CD14-positive monocyte (primary cell): ENCODE results near the gene UBAP1L. TPM values are rescaled to one million over a fixed set of nuclear protein-coding genes. Genes with fewer than 3 reads are reported as not detected.
A peak's percentile ranks its signal among the peaks of the same experiment; 100 is the strongest.
"Not testable (repeated sequence)": the region's sequence is repeated elsewhere in the genome, so short reads cannot be mapped to it uniquely, and the experiment has no call there.

ENCODE experiments used
- DNase-seq, 3 donors: peaks; one replicate each; pipeline ENCODE4 v3.0.0-alpha.2; 2011 to 2022
- H2AFZ ChIP-seq: 2 replicates; pipeline ENCODE4 v1.6.0; 2012; ENCODE audit warnings: mild to moderate bottlenecking, low read depth, low read length, inconsistent platforms; ENCODE audit not compliant: insufficient read depth, poor library complexity, severe bottlenecking
- H3K27ac ChIP-seq, 2 donors: 1 replicate in 1 of 2; 2 replicates in 1 of 2; pipeline ENCODE4 v1.5.1; 2012 to 2013; ENCODE audit warnings: low read length in 2 of 2, control low read depth in 1 of 2, inconsistent platforms in 1 of 2, low read depth in 1 of 2, mild to moderate bottlenecking in 1 of 2
- H3K27me3 ChIP-seq, 2 donors: one replicate each; pipeline versions ENCODE4 v1.6.0 to v1.6.1; 2011 to 2013; ENCODE audit warnings: low read length in 2 of 2; ENCODE audit not compliant: control insufficient read depth in 2 of 2, insufficient read depth in 2 of 2
- H3K36me3 ChIP-seq, 2 donors: replicated peaks in 1 of 2; 1 replicate in 1 of 2; 2 replicates in 1 of 2; pipeline versions ENCODE4 v1.5.1 to v1.6.1; 2012 to 2013; ENCODE audit warnings: low read length in 2 of 2, control low read depth in 1 of 2, inconsistent platforms in 1 of 2, mild to moderate bottlenecking in 1 of 2; ENCODE audit not compliant: insufficient read depth in 2 of 2, control insufficient read depth in 1 of 2
- H3K4me1 ChIP-seq, 2 donors: 1 replicate in 1 of 2; 2 replicates in 1 of 2; pipeline versions ENCODE4 v1.5.1 to v1.6.1; 2012 to 2013; ENCODE audit warnings: low read length in 2 of 2, control low read depth in 1 of 2, inconsistent platforms in 1 of 2, mild to moderate bottlenecking in 1 of 2, moderate library complexity in 1 of 2; ENCODE audit not compliant: insufficient read depth in 2 of 2, control insufficient read depth in 1 of 2
- H3K4me2 ChIP-seq: replicated peaks from 2 replicates; pipeline ENCODE3; 2012; ENCODE audit warnings: low read length, moderate library complexity, mild to moderate bottlenecking; ENCODE audit not compliant: poor library complexity, severe bottlenecking; ENCODE audit errors: extremely low read depth
- H3K4me3 ChIP-seq, 3 experiments: fragments of 200-600 bp in 1 of 3; sonication (generic) in 1 of 3; replicated peaks in 1 of 3; 1 replicate in 2 of 3; 2 replicates in 1 of 3; pipeline ENCODE4 v1.5.1; 2011 to 2013; ENCODE audit warnings: low read length in 3 of 3, mild to moderate bottlenecking in 3 of 3, control low read depth in 2 of 3, low read depth in 2 of 3, inconsistent platforms in 1 of 3, moderate library complexity in 1 of 3
- H3K79me2 ChIP-seq: 2 replicates; pipeline ENCODE4 v1.6.0; 2012; ENCODE audit warnings: mild to moderate bottlenecking, control low read depth, inconsistent platforms, low read length, moderate library complexity; ENCODE audit not compliant: insufficient read depth
- H3K9ac ChIP-seq: 2 replicates; pipeline ENCODE4 v1.6.0; 2017; ENCODE audit warnings: low read length, mild to moderate bottlenecking; ENCODE audit not compliant: insufficient read depth, poor library complexity, severe bottlenecking
- H3K9me3 ChIP-seq, 2 donors: replicated peaks in 1 of 2; 1 replicate in 1 of 2; 2 replicates in 1 of 2; pipeline versions ENCODE4 v1.5.1 to v1.6.1; 2012 to 2013; ENCODE audit warnings: low read length in 2 of 2, control low read depth in 1 of 2; ENCODE audit not compliant: control insufficient read depth in 1 of 2, insufficient read depth in 1 of 2
- H4K20me1 ChIP-seq: 2 replicates; pipeline ENCODE4 v1.6.0; 2012; ENCODE audit warnings: mild to moderate bottlenecking, low read length, control low read depth, moderate library complexity; ENCODE audit not compliant: insufficient read depth
- H3K27ac Mint-ChIP-seq, 7 donors: one replicate each; pipeline ENCODE4 v1.8.0; 2020; ENCODE audit warnings: mild to moderate bottlenecking in 7 of 7, mixed read lengths in 7 of 7, moderate library complexity in 6 of 7, inconsistent platforms in 2 of 7
- H3K27me3 Mint-ChIP-seq, 3 donors: one replicate each; pipeline ENCODE4 v1.8.0; 2021 to 2022; ENCODE audit warnings: low read depth in 3 of 3, mild to moderate bottlenecking in 3 of 3, mixed read lengths in 3 of 3, moderate library complexity in 3 of 3, inconsistent platforms in 1 of 3
- H3K36me3 Mint-ChIP-seq, 2 donors: one replicate each; pipeline ENCODE4 v1.8.0; 2020; ENCODE audit warnings: mixed read lengths in 2 of 2, inconsistent platforms in 1 of 2, mild to moderate bottlenecking in 1 of 2
- H3K4me1 Mint-ChIP-seq: one replicate; pipeline ENCODE4 v1.8.0; 2020; ENCODE audit warnings: mild to moderate bottlenecking, mixed read lengths
- H3K4me3 Mint-ChIP-seq, 2 donors: one replicate each; pipeline ENCODE4 v1.8.0; 2020; ENCODE audit warnings: mild to moderate bottlenecking in 2 of 2, mixed read lengths in 2 of 2, moderate library complexity in 1 of 2
- H3K9me3 Mint-ChIP-seq, 7 donors: one replicate each; pipeline ENCODE4 v1.8.0; 2020 to 2022; ENCODE audit warnings: mixed read lengths in 7 of 7, mild to moderate bottlenecking in 6 of 7, moderate library complexity in 6 of 7, inconsistent platforms in 2 of 7
- CTCF ChIP-seq: fragments of 200-600 bp; IDR thresholded peaks from one replicate; pipeline ENCODE4 v1.8.0; 2022; ENCODE audit warnings: antibody characterized with exemption, mild to moderate bottlenecking
- WGBS: methylation state at CpG from one replicate; pipeline ENCODE4 v1.1.5; 2013; ENCODE audit warnings: missing lambda C conversion rate; ENCODE audit not compliant: insufficient coverage; 5-methylcytosine and 5-hydroxymethylcytosine counted together
- intact Hi-C, 2 donors: fragments of 100-400 bp; cut with micrococcal nuclease; formaldehyde crosslinking; loops; one replicate each; pipeline versions ENCODE4 v1.15.0 to v1.15.1; 2023
- polyA plus RNA-seq, 3 donors: library from polyadenylated mRNA; depleted of rRNA in 1 of 3; unstranded in 2 of 3; stranded (reverse) in 1 of 3; fragments of 300-500 nt in 2 of 3; fragments of >200 nt in 1 of 3; fragmentation: Illumina TruSeq in 2 of 3; gene quantifications; 1 replicate in 2 of 3; 2 replicates in 1 of 3; pipeline ENCODE4 v1.2.3, GENCODE V29; 2012 to 2021

Gene UBAP1L
- polyA plus RNA-seq, 3 donors: 4.8 TPM; not detected in 2

- H3K27me3 Mint-ChIP-seq: peaks cover 0 to 2% (median 2%) of the 10 kb centered on the region in 3 donors
- peak overlapping the region; percentile 32 for H3K9ac ChIP-seq
- H3K9me3 ChIP-seq: no peaks in the 10 kb centered on the region
- H3K27ac Mint-ChIP-seq: peak overlapping the region in 6 of 7 donors; percentile 27 to 83 (median 75)
- H3K27ac ChIP-seq: peak overlapping the region; percentile 8 to 50
- peak; percentile 37 to 60 (median 42) for DNase-seq
- peaks cover 36 to 80% of the 10 kb centered on the region in 2 donors for H3K36me3 ChIP-seq
- H2AFZ ChIP-seq: peak overlapping the region; percentile 65
- intact Hi-C loops: no loop called here
- peak; percentile 78 for TF ChIP-seq CTCF
- H3K9me3 Mint-ChIP-seq: no peaks in the 10 kb centered on the region
- peaks cover 13 to 14% of the 10 kb centered on the region in 2 donors for H3K4me1 ChIP-seq
- H4K20me1 ChIP-seq: no peaks in the 10 kb centered on the region
- peak overlapping the region in 1 of 2 donors; percentile 92 for H3K4me3 Mint-ChIP-seq
- H3K4me3 ChIP-seq: peak overlapping the region in 1 of 3 experiments; percentile 46
- WGBS: 3% methylated on average over 8 of the region's 9 CpGs
- H3K4me2 ChIP-seq: peak overlapping the region; percentile 63
- peaks cover 12% of the 10 kb centered on the region for H3K4me1 Mint-ChIP-seq
- no peaks in the 10 kb centered on the region for H3K79me2 ChIP-seq
- H3K27me3 ChIP-seq: no peaks in the 10 kb centered on the region
- H3K36me3 Mint-ChIP-seq: peaks cover 63 to 73% of the 10 kb centered on the region in 2 donors
These were observed 13.5 kb downstream of the UBAP1L start for GRCh38 chr15:65101411-65101890.

GRCh38 chr15:65100442-65100841 is 14.6 kb downstream of the UBAP1L start:
- Histone ChIP-seq H3K27ac (no peak overlapping the region), H3K79me2 (no peaks in the 10 kb centered on the region), H4K20me1 (no peaks in the 10 kb centered on the region), H3K4me3 (no peak overlapping the region), H3K9me3 (no peaks in the 10 kb centered on the region), H3K4me2 (no peak overlapping the region), H2AFZ (no peak overlapping the region), H3K9ac (no peak overlapping the region), H3K27me3 (no peaks in the 10 kb centered on the region), H3K4me1 (peaks cover 13 to 14% of the 10 kb centered on the region in 2 donors), H3K36me3 (peaks cover 30 to 70% of the 10 kb centered on the region in 2 donors)
- TF ChIP-seq CTCF: no peak
- H3K9me3 Mint-ChIP-seq: no peaks in the 10 kb centered on the region
- no CpG with 5 or more reads among the region's 7 CpGs for WGBS
- peaks cover 0 to 2% (median 2%) of the 10 kb centered on the region in 3 donors for H3K27me3 Mint-ChIP-seq
- H3K4me1 Mint-ChIP-seq: peaks cover 12% of the 10 kb centered on the region
- no peak overlapping the region for H3K27ac Mint-ChIP-seq
- peaks cover 54 to 65% of the 10 kb centered on the region in 2 donors for H3K36me3 Mint-ChIP-seq
- intact Hi-C loops: no loop called here
- DNase-seq: no peak
- no peak overlapping the region for H3K4me3 Mint-ChIP-seq

GRCh38 chr15:65099801-65100200 is 15.2 kb downstream of the UBAP1L start:
- H3K4me3 Mint-ChIP-seq, H4K20me1 ChIP-seq, H3K9ac ChIP-seq, intact Hi-C loops, H3K27me3 Mint-ChIP-seq, H3K27ac Mint-ChIP-seq, H3K79me2 ChIP-seq, H3K4me2 ChIP-seq, H3K4me3 ChIP-seq, DNase-seq, H3K9me3 Mint-ChIP-seq, H3K27me3 ChIP-seq, H3K27ac ChIP-seq, H3K9me3 ChIP-seq, H2AFZ ChIP-seq: not testable (repeated sequence)
- H3K36me3 ChIP-seq: peaks cover 30 to 64% of the 10 kb centered on the region in 2 donors
- peaks cover 13 to 14% of the 10 kb centered on the region in 2 donors for H3K4me1 ChIP-seq
- H3K4me1 Mint-ChIP-seq: peaks cover 12% of the 10 kb centered on the region
- peaks cover 49 to 59% of the 10 kb centered on the region in 2 donors for H3K36me3 Mint-ChIP-seq
- WGBS: no CpG with 5 or more reads among the region's 10 CpGs
